Activated CD4-positive, alpha-beta memory T cell treated with anti-CD3 and anti-CD28 coated beads for 36 hours (primary cell): Measurements from ENCODE around the gene RPL36AL. TPM values are rescaled to one million over a fixed set of nuclear protein-coding genes. Genes with fewer than 3 reads are reported as not detected.

Source experiments
- CTCF ChIA-PET: fragments of 350-600 bp; sonication (Branson Sonifier 250); formaldehyde crosslinking; loops from one replicate; lab custom pipeline; 2021; ENCODE audit warnings: antibody characterized with exemption, inconsistent platforms; lab: Charles Lee
- POLR2A ChIA-PET: fragments of 350-600 bp; sonication (Branson Sonifier 250); formaldehyde crosslinking; loops from one replicate; lab custom pipeline; 2021; ENCODE audit warnings: antibody characterized with exemption; lab: Charles Lee
- DNase-seq: peaks from one replicate; pipeline ENCODE4 v3.0.0-alpha.2; 2020
- H3K27ac Mint-ChIP-seq: one replicate; pipeline ENCODE4 v1.8.0; 2021; ENCODE audit warnings: mixed read lengths
- H3K27me3 Mint-ChIP-seq: one replicate; pipeline ENCODE4 v1.8.0; 2021; ENCODE audit warnings: mixed read lengths
- H3K36me3 Mint-ChIP-seq: one replicate; pipeline ENCODE4 v1.8.0; 2021; ENCODE audit warnings: mixed read lengths
- H3K4me1 Mint-ChIP-seq: one replicate; pipeline ENCODE4 v1.8.0; 2021; ENCODE audit warnings: low read depth, mixed read lengths
- H3K4me3 Mint-ChIP-seq: one replicate; pipeline ENCODE4 v1.8.0; 2021; ENCODE audit warnings: mild to moderate bottlenecking, mixed read lengths
- H3K9me3 Mint-ChIP-seq: one replicate; pipeline ENCODE4 v1.8.0; 2021; ENCODE audit warnings: mixed read lengths
- intact Hi-C: fragments of 100-400 bp; cut with micrococcal nuclease; formaldehyde crosslinking; loops from one replicate; pipeline ENCODE4 v1.15.1; 2023
- total RNA-seq, 2 experiments: library from RNA; stranded (reverse); gene quantifications; one replicate each; pipeline ENCODE4 v1.2.3, GENCODE V29; 2021

RPL36AL gene
- total RNA-seq, 2 experiments from 2014 or later: 314 to 320 TPM

GRCh38 chr14:49617852-49618519, 2.4 kb downstream of the RPL36AL start:
- ChIA-PET CTCF (interaction anchor here (1.0 kb wide), 1 partner anchor 16 kb away, joined by 3 read pairs; no protein-coding TSS in a partner anchor), POLR2A (interaction anchor here (1.1 kb wide), 1 partner anchor 31 kb away, joined by 4 read pairs; the partner anchor contains the start of gene RPS29)
- Mint-ChIP-seq H3K9me3 (no peaks in the 10 kb centered on the region), H3K4me3 (peak overlapping the region; percentile 2), H3K27me3 (no peaks in the 10 kb centered on the region), H3K4me1 (peaks cover 22% of the 10 kb centered on the region), H3K36me3 (peaks cover 53% of the 10 kb centered on the region), H3K27ac (peak overlapping the region; percentile 40)
- intact Hi-C loops: no loop called here
- DNase-seq: no peak

GRCh38 chr14:49615776-49616175, 4.7 kb downstream of the RPL36AL start:
- H3K36me3 Mint-ChIP-seq: peaks cover 41% of the 10 kb centered on the region
- intact Hi-C loops: no loop called here
- no peak for DNase-seq
- H3K27me3 Mint-ChIP-seq: no peaks in the 10 kb centered on the region
- ChIA-PET POLR2A (no interaction called here), CTCF (no interaction called here)
- H3K27ac Mint-ChIP-seq: no peak overlapping the region
- H3K4me3 Mint-ChIP-seq: no peak overlapping the region
- no peaks in the 10 kb centered on the region for H3K9me3 Mint-ChIP-seq
- H3K4me1 Mint-ChIP-seq: peaks cover 20% of the 10 kb centered on the region

- POLR2A ChIA-PET: no interaction called here
- H3K9me3 Mint-ChIP-seq: no peaks in the 10 kb centered on the region
- no peak overlapping the region for H3K4me3 Mint-ChIP-seq
- no peak for DNase-seq
- H3K4me1 Mint-ChIP-seq: peaks cover 22% of the 10 kb centered on the region
- intact Hi-C loops: no loop called here
- H3K27ac Mint-ChIP-seq: no peak overlapping the region
- H3K27me3 Mint-ChIP-seq: no peaks in the 10 kb centered on the region
- H3K36me3 Mint-ChIP-seq: peaks cover 34% of the 10 kb centered on the region
- CTCF ChIA-PET: no interaction called here
Measured at GRCh38 chr14:49614196-49614595, 6.2 kb downstream of the RPL36AL start.

- CTCF ChIA-PET: interaction anchor here (0.7 to 1.2 kb wide), 3 partner anchors 21 to 48 kb away, joined by 3 to 4 read pairs (median 3); no protein-coding TSS in a partner anchor
- intact Hi-C loops: no loop called here
Measured at GRCh38 chr14:49612671-49613070, 7.8 kb downstream of the RPL36AL start.

GRCh38 chr14:49612251-49612650, 8.2 kb downstream of the RPL36AL start:
- intact Hi-C loops: no loop called here
- no peaks in the 10 kb centered on the region for H3K9me3 Mint-ChIP-seq
- DNase-seq: no peak
- CTCF ChIA-PET: interaction anchor here (1.0 to 1.2 kb wide), 2 partner anchors 22 to 25 kb away, joined by 3 read pairs; no protein-coding TSS in a partner anchor
- no peak overlapping the region for H3K27ac Mint-ChIP-seq
- POLR2A ChIA-PET: interaction anchor here (1.2 to 1.4 kb wide), 3 partner anchors 9 to 13 kb away, joined by 3 to 6 read pairs (median 4); partner anchors contain the start of genes LRR1, MGAT2 and RPL36AL
- H3K4me3 Mint-ChIP-seq: no peak overlapping the region
- H3K27me3 Mint-ChIP-seq: no peaks in the 10 kb centered on the region
- peaks cover 29% of the 10 kb centered on the region for H3K36me3 Mint-ChIP-seq
- H3K4me1 Mint-ChIP-seq: peaks cover 6% of the 10 kb centered on the region

More at GRCh38 chr14:49612671-49613070, 7.8 kb downstream of the RPL36AL start:
- POLR2A ChIA-PET: interaction anchor here (1.2 to 1.4 kb wide), 3 partner anchors 8 to 14 kb away, joined by 3 to 6 read pairs (median 4); partner anchors contain the start of genes LRR1, MGAT2 and RPL36AL
- H3K4me3 Mint-ChIP-seq: no peak overlapping the region
- no peak overlapping the region for H3K27ac Mint-ChIP-seq
- DNase-seq: no peak
- peaks cover 10% of the 10 kb centered on the region for H3K4me1 Mint-ChIP-seq
- no peaks in the 10 kb centered on the region for H3K27me3 Mint-ChIP-seq
- H3K36me3 Mint-ChIP-seq: peaks cover 28% of the 10 kb centered on the region
- no peaks in the 10 kb centered on the region for H3K9me3 Mint-ChIP-seq

GRCh38 chr14:49607583-49607982, 12.8 kb downstream of the RPL36AL start:
- H3K27ac Mint-ChIP-seq: no peak overlapping the region
- no peaks in the 10 kb centered on the region for H3K27me3 Mint-ChIP-seq
- H3K36me3 Mint-ChIP-seq: peaks cover 26% of the 10 kb centered on the region
- H3K4me1 Mint-ChIP-seq: peaks cover 12% of the 10 kb centered on the region
- no peak for DNase-seq
- ChIA-PET POLR2A (no interaction called here), CTCF (no interaction called here)
- no peak overlapping the region for H3K4me3 Mint-ChIP-seq
- intact Hi-C loops: no loop called here
- no peaks in the 10 kb centered on the region for H3K9me3 Mint-ChIP-seq

GRCh38 chr14:49598485-49599300, 21.7 kb downstream of the RPL36AL start, which contains the start of gene LRR1:
Gene LRR1 (plus strand): TSS chr14:49598940. CDS start chr14:49599021, 81 bp downstream.
- Mint-ChIP-seq H3K36me3 (peaks cover 21% of the 10 kb centered on the region), H3K9me3 (no peaks in the 10 kb centered on the region), H3K4me3 (peak within 1 kb of the TSS; percentile 96), H3K27me3 (no peaks in the 10 kb centered on the region), H3K4me1 (peaks cover 18% of the 10 kb centered on the region), H3K27ac (peak within 1 kb of the TSS; percentile 97)
- DNase-seq: peak; percentile 90
- ChIA-PET CTCF (interaction anchor here (1.4 to 2.7 kb wide), 4 partner anchors 12 to 264 kb away, joined by 5 to 18 read pairs (median 10); partner anchors contain the start of genes DNAAF2, MGAT2, RPL36AL and RPS29), POLR2A (interaction anchor here (0.9 to 2.9 kb wide), 13 partner anchors 13 to 170 kb away, joined by 3 to 44 read pairs (median 4); partner anchors contain the start of genes KLHDC2, MGAT2, RPL36AL and RPS29)
- intact Hi-C loops: loop anchor here (1.0 kb wide), 3 partner anchors 12 to 36 kb away; partner anchors contain the start of genes MGAT2, RPL36AL and RPS29

GRCh38 chr14:49598189-49598484, 22.3 kb downstream of the RPL36AL start:
- Mint-ChIP-seq H3K4me3 (peak overlapping the region; percentile 96), H3K36me3 (peaks cover 21% of the 10 kb centered on the region), H3K27ac (peak overlapping the region; percentile 97), H3K4me1 (peaks cover 18% of the 10 kb centered on the region), H3K9me3 (no peaks in the 10 kb centered on the region), H3K27me3 (no peaks in the 10 kb centered on the region)
- CTCF ChIA-PET: interaction anchor here (1.8 to 2.7 kb wide), 3 partner anchors 12 to 36 kb away, joined by 9 to 18 read pairs (median 10); partner anchors contain the start of genes DNAAF2, MGAT2, RPL36AL and RPS29
- intact Hi-C loops: loop anchor here (1.0 kb wide), 3 partner anchors 12 to 36 kb away; partner anchors contain the start of genes MGAT2, RPL36AL and RPS29
- POLR2A ChIA-PET: interaction anchor here (0.9 to 2.9 kb wide), 7 partner anchors 12 to 170 kb away, joined by 3 to 44 read pairs (median 5); partner anchors contain the start of genes KLHDC2, MGAT2, RPL36AL and RPS29
- no peak for DNase-seq

GRCh38 chr14:49594347-49595091, 25.9 kb downstream of the RPL36AL start:
- no peak overlapping the region for H3K4me3 Mint-ChIP-seq
- H3K9me3 Mint-ChIP-seq: no peaks in the 10 kb centered on the region
- peaks cover 10% of the 10 kb centered on the region for H3K36me3 Mint-ChIP-seq
- H3K4me1 Mint-ChIP-seq: peaks cover 5% of the 10 kb centered on the region
- intact Hi-C loops: no loop called here
- ChIA-PET CTCF (interaction anchor here (1.0 to 1.6 kb wide), 2 partner anchors 8 to 133 kb away, joined by 3 to 14 read pairs; partner anchors contain the start of gene RPS29), POLR2A (interaction anchor here (0.8 to 2.4 kb wide), 2 partner anchors 8 to 26 kb away, joined by 3 to 10 read pairs; partner anchors contain the start of genes MGAT2, RPL36AL and RPS29)
- H3K27ac Mint-ChIP-seq: no peak overlapping the region
- no peak for DNase-seq
- no peaks in the 10 kb centered on the region for H3K27me3 Mint-ChIP-seq

GRCh38 chr14:49593016-49593415, 27.4 kb downstream of the RPL36AL start:
- no peaks in the 10 kb centered on the region for H3K9me3 Mint-ChIP-seq
- peaks cover 2% of the 10 kb centered on the region for H3K36me3 Mint-ChIP-seq
- DNase-seq: no peak
- H3K4me3 Mint-ChIP-seq: no peak overlapping the region
- POLR2A ChIA-PET: no interaction called here
- peaks cover 5% of the 10 kb centered on the region for H3K4me1 Mint-ChIP-seq
- no peaks in the 10 kb centered on the region for H3K27me3 Mint-ChIP-seq
- CTCF ChIA-PET: interaction anchor here (0.7 kb wide), 1 partner anchor 12 kb away, joined by 3 read pairs; no protein-coding TSS in a partner anchor
- intact Hi-C loops: no loop called here
- no peak overlapping the region for H3K27ac Mint-ChIP-seq

- peaks cover 21% of the 10 kb centered on the region for H3K36me3 Mint-ChIP-seq
- no peak overlapping the region for H3K27ac Mint-ChIP-seq
- intact Hi-C loops: loop anchor here (5.0 kb wide), 4 partner anchors 98 to 933 kb away; partner anchors contain the start of genes DMAC2L, L2HGDH, POLE2 and SOS2
- no peaks in the 10 kb centered on the region for H3K9me3 Mint-ChIP-seq
- DNase-seq: no peak
- peaks cover 4% of the 10 kb centered on the region for H3K27me3 Mint-ChIP-seq
- POLR2A ChIA-PET: no interaction called here
- H3K4me3 Mint-ChIP-seq: no peak overlapping the region
- CTCF ChIA-PET: no interaction called here
- H3K4me1 Mint-ChIP-seq: peaks cover 14% of the 10 kb centered on the region
Measured at GRCh38 chr14:49589387-49589786, 31.0 kb downstream of the RPL36AL start.
